H9 (cell line): ENCODE data around the gene POC1B. TPM values are rescaled to one million over a fixed set of nuclear protein-coding genes. Genes with fewer than 3 reads are reported as not detected.

Source experiments
- DNase-seq: peaks from one replicate; pipeline ENCODE4 v3.0.0-alpha.2; 2017
- H2AFZ ChIP-seq: one replicate; pipeline ENCODE4 v1.6.1; 2013; ENCODE audit warnings: mild to moderate bottlenecking, low read length, control low read depth, moderate library complexity
- H2AK5ac ChIP-seq: 2 replicates; pipeline ENCODE4 v1.6.1; 2013; ENCODE audit warnings: low read length, control low read depth, mixed read lengths; ENCODE audit not compliant: insufficient read length
- H2BK120ac ChIP-seq: one replicate; pipeline ENCODE4 v1.6.1; 2013; ENCODE audit warnings: low read depth, mild to moderate bottlenecking, low read length, control low read depth, inconsistent platforms; ENCODE audit not compliant: poor library complexity, severe bottlenecking
- H2BK12ac ChIP-seq: 2 replicates; pipeline ENCODE4 v1.6.1; 2013; ENCODE audit warnings: low read length, control low read depth, mixed read lengths, low read depth; ENCODE audit not compliant: insufficient read length
- H2BK15ac ChIP-seq: 2 replicates; pipeline ENCODE4 v1.6.1; 2013; ENCODE audit warnings: low read depth, low read length, control low read depth
- H2BK20ac ChIP-seq: one replicate; pipeline ENCODE4 v1.6.1; 2013; ENCODE audit warnings: low read depth, mild to moderate bottlenecking, low read length, control low read depth, inconsistent platforms; ENCODE audit not compliant: poor library complexity, severe bottlenecking
- H2BK5ac ChIP-seq: 2 replicates; pipeline ENCODE4 v1.6.1; 2013; ENCODE audit warnings: low read length, control low read depth, mixed read lengths; ENCODE audit not compliant: insufficient read length
- H3K14ac ChIP-seq: 2 replicates; pipeline ENCODE4 v1.6.1; 2013; ENCODE audit warnings: low read length, control low read depth; ENCODE audit not compliant: insufficient read depth
- H3K18ac ChIP-seq: 2 replicates; pipeline ENCODE4 v1.6.1; 2013; ENCODE audit warnings: low read depth, mild to moderate bottlenecking, mixed read lengths, low read length, control low read depth; ENCODE audit not compliant: insufficient read length
- H3K23ac ChIP-seq: 2 replicates; pipeline ENCODE4 v1.6.1; 2013; ENCODE audit warnings: low read length, control low read depth, mixed read lengths, low read depth; ENCODE audit not compliant: insufficient read length
- H3K23me2 ChIP-seq: 2 replicates; pipeline ENCODE4 v1.6.1; 2013; ENCODE audit warnings: low read depth, mild to moderate bottlenecking, mixed read lengths, low read length, control low read depth; ENCODE audit not compliant: insufficient read length, poor library complexity, severe bottlenecking
- H3K27ac ChIP-seq: 2 replicates; pipeline ENCODE4 v1.5.1; 2013; ENCODE audit warnings: low read length, control low read depth, mixed read lengths, low read depth; ENCODE audit not compliant: insufficient read length
- H3K27me3 ChIP-seq: 2 replicates; pipeline ENCODE4 v1.6.1; 2013; ENCODE audit warnings: low read length, control low read depth, inconsistent platforms; ENCODE audit not compliant: insufficient read depth
- H3K4ac ChIP-seq: 2 replicates; pipeline ENCODE4 v1.6.1; 2013; ENCODE audit warnings: low read depth, mild to moderate bottlenecking, control low read depth, inconsistent platforms, low read length, moderate library complexity
- H3K4me1 ChIP-seq: 2 replicates; pipeline ENCODE4 v1.6.1; 2013; ENCODE audit warnings: low read length, control low read depth, inconsistent platforms; ENCODE audit not compliant: insufficient read depth
- H3K4me2 ChIP-seq: 2 replicates; pipeline ENCODE4 v1.6.1; 2013; ENCODE audit warnings: low read length, control low read depth, mixed read lengths; ENCODE audit not compliant: insufficient read length, insufficient read depth
- H3K56ac ChIP-seq: 2 replicates; pipeline ENCODE4 v1.6.1; 2013; ENCODE audit warnings: low read depth, mild to moderate bottlenecking, mixed read lengths, low read length, control low read depth; ENCODE audit not compliant: insufficient read length
- H3K79me1 ChIP-seq: 2 replicates; pipeline ENCODE4 v1.6.1; 2013; ENCODE audit warnings: low read depth, mild to moderate bottlenecking, moderate library complexity, low read length, control low read depth, inconsistent platforms; ENCODE audit not compliant: insufficient read depth, poor library complexity, severe bottlenecking
- H3K79me2 ChIP-seq: 2 replicates; pipeline ENCODE4 v1.6.1; 2013; ENCODE audit warnings: low read length, control low read depth, inconsistent platforms; ENCODE audit not compliant: insufficient read depth
- H3K9ac ChIP-seq: 2 replicates; pipeline ENCODE4 v1.6.1; 2013; ENCODE audit warnings: low read length, control low read depth, mixed read lengths; ENCODE audit not compliant: insufficient read length; ENCODE audit errors: extremely low read depth
- H3K9me3 ChIP-seq: one replicate; pipeline ENCODE4 v1.6.1; 2013; ENCODE audit warnings: low read depth, low read length, inconsistent platforms; ENCODE audit not compliant: control insufficient read depth
- H3T11ph ChIP-seq: one replicate; pipeline ENCODE4 v1.6.1; 2013; ENCODE audit warnings: mild to moderate bottlenecking, low read length, control low read depth, inconsistent platforms
- H4K20me1 ChIP-seq: one replicate; pipeline ENCODE4 v1.6.1; 2013; ENCODE audit not compliant: control insufficient read depth, insufficient read length, insufficient read depth
- H4K5ac ChIP-seq: 2 replicates; pipeline ENCODE4 v1.6.1; 2013; ENCODE audit warnings: low read depth, mild to moderate bottlenecking, mixed read lengths, low read length, control low read depth; ENCODE audit not compliant: insufficient read length
- H4K8ac ChIP-seq: replicated peaks from 2 replicates; pipeline ENCODE4 v1.6.1; 2013; ENCODE audit warnings: low read length, control low read depth, mixed read lengths, low read depth; ENCODE audit not compliant: insufficient read length
- H4K91ac ChIP-seq: 2 replicates; pipeline ENCODE4 v1.6.1; 2013; ENCODE audit warnings: low read depth, mild to moderate bottlenecking, moderate library complexity, mixed read lengths, low read length, control low read depth; ENCODE audit not compliant: insufficient read length
- H3K27ac Mint-ChIP-seq, 3 experiments: 2 replicates in 2 of 3; 3 replicates in 1 of 3; pipeline ENCODE4 v1.8.0; 2020 to 2021; ENCODE audit warnings: mixed read lengths in 3 of 3, mild to moderate bottlenecking in 1 of 3, moderate library complexity in 1 of 3
- H3K27me3 Mint-ChIP-seq: 2 replicates; pipeline ENCODE4 v1.8.0; 2021; ENCODE audit warnings: low read depth, mild to moderate bottlenecking, moderate library complexity, mixed read lengths
- H3K36me3 Mint-ChIP-seq, 3 experiments: 2 replicates in 2 of 3; 3 replicates in 1 of 3; pipeline ENCODE4 v1.8.0; 2020 to 2021; ENCODE audit warnings: low read depth in 3 of 3, mixed read lengths in 3 of 3; ENCODE audit not compliant: insufficient read depth in 1 of 3
- H3K4me1 Mint-ChIP-seq, 2 experiments: 2 replicates each; pipeline ENCODE4 v1.8.0; 2020; ENCODE audit warnings: mixed read lengths in 2 of 2
- H3K4me3 Mint-ChIP-seq, 2 experiments: 2 replicates in 1 of 2; 3 replicates in 1 of 2; pipeline ENCODE4 v1.8.0; 2020 to 2021; ENCODE audit warnings: mild to moderate bottlenecking in 2 of 2, mixed read lengths in 2 of 2, moderate library complexity in 1 of 2
- H3K9me3 Mint-ChIP-seq, 2 experiments: 2 replicates in 1 of 2; 3 replicates in 1 of 2; pipeline ENCODE4 v1.8.0; 2020; ENCODE audit warnings: mild to moderate bottlenecking in 2 of 2, mixed read lengths in 2 of 2, moderate library complexity in 1 of 2
- WGBS: extraction: QIAGEN DNeasy Blood & Tissue Kit; methylation state at CpG from one replicate; pipeline ENCODE4 v1.1.7; 2013; ENCODE audit warnings: missing lambda C conversion rate, low lambda C conversion rate, mixed read lengths; ENCODE audit not compliant: insufficient read length; ENCODE audit errors: extremely low coverage; 5-methylcytosine and 5-hydroxymethylcytosine counted together
- total RNA-seq: library from RNA; stranded (reverse); gene quantifications from 2 replicates; pipeline ENCODE4 v1.2.1, GENCODE V29; 2021
- TF ChIP-seq, protein P1 (sequence below): fragments of 200-600 bp; sonication (generic); conservative IDR thresholded peaks from 3 replicates; pipeline ENCODE4 v1.8.0; 2021; ENCODE audit warnings: antibody characterized with exemption, mild to moderate bottlenecking

Gene POC1B
- total RNA-seq, 1 experiment from 2014 or later, result 12.5 TPM

- Histone ChIP-seq H2BK5ac (no peak overlapping the region), H3K4ac (no peak overlapping the region), H4K8ac (no peak overlapping the region), H4K91ac (no peak overlapping the region), H2BK120ac (no peak overlapping the region), H3K23me2 (no peaks in the 10 kb centered on the region), H3K14ac (no peak overlapping the region), H3K9ac (no peak overlapping the region), H4K5ac (no peak overlapping the region), H3K4me1 (no peaks in the 10 kb centered on the region), H3K4me2 (no peak overlapping the region), H3K23ac (no peak overlapping the region), H2AFZ (no peak overlapping the region), H3K9me3 (no peaks in the 10 kb centered on the region), H3K27ac (no peak overlapping the region), H3K56ac (no peak overlapping the region), H3T11ph (no peak overlapping the region), H2BK20ac (no peak overlapping the region), H3K79me1 (no peaks in the 10 kb centered on the region), H2AK5ac (no peak overlapping the region), H4K20me1 (no peaks in the 10 kb centered on the region), H3K27me3 (no peaks in the 10 kb centered on the region), H2BK15ac (no peak overlapping the region), H3K79me2 (no peaks in the 10 kb centered on the region), H3K18ac (no peak overlapping the region), H2BK12ac (no peak overlapping the region)
- Mint-ChIP-seq H3K4me1 (peaks cover 17 to 19% of the 10 kb centered on the region in 2 experiments), H3K27ac (peak overlapping the region in 1 of 3 experiments; percentile 49; a peak in 2 of 7 replicates), H3K27me3 (peaks cover 4% of the 10 kb centered on the region), H3K4me3 (no peak overlapping the region), H3K36me3 (no peaks in the 10 kb centered on the region), H3K9me3 (no peaks in the 10 kb centered on the region)
- TF ChIP-seq, protein P1, sequence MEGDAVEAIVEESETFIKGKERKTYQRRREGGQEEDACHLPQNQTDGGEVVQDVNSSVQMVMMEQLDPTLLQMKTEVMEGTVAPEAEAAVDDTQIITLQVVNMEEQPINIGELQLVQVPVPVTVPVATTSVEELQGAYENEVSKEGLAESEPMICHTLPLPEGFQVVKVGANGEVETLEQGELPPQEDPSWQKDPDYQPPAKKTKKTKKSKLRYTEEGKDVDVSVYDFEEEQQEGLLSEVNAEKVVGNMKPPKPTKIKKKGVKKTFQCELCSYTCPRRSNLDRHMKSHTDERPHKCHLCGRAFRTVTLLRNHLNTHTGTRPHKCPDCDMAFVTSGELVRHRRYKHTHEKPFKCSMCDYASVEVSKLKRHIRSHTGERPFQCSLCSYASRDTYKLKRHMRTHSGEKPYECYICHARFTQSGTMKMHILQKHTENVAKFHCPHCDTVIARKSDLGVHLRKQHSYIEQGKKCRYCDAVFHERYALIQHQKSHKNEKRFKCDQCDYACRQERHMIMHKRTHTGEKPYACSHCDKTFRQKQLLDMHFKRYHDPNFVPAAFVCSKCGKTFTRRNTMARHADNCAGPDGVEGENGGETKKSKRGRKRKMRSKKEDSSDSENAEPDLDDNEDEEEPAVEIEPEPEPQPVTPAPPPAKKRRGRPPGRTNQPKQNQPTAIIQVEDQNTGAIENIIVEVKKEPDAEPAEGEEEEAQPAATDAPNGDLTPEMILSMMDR, result no peak
- no peak for DNase-seq
- no CpG with 5 or more reads among the region's 6 CpGs for WGBS
Measured at GRCh38 chr12:89544681-89545184, 18.9 kb upstream of the POC1B start.
